SIG-M5 treated with dmso at 0.1 percent for 504 hours (cell line): ENCODE results near the gene RASA2.
A peak's percentile ranks its signal among the peaks of the same experiment; 100 is the strongest.
"Not testable (repeated sequence)": the region's sequence is repeated elsewhere in the genome, so short reads cannot be mapped to it uniquely, and the experiment has no call there.

Source experiments
- DNase-seq: peaks from one replicate; lab custom pipeline; 2025; ENCODE audit not compliant: unreplicated experiment; lab: John Stamatoyannopoulos, UW

Gene RASA2

GRCh38 chr3:141570068-141570467, 83.2 kb downstream of the RASA2 start:
- DNase-seq: no peak

GRCh38 chr3:141575879-141576743, 89.3 kb downstream of the RASA2 start:
- DNase-seq: peak; percentile 51

GRCh38 chr3:141576744-141577052, 89.9 kb downstream of the RASA2 start:
- DNase-seq: no peak

GRCh38 chr3:141578202-141578973, 91.6 kb downstream of the RASA2 start:
- no peak for DNase-seq

GRCh38 chr3:141594357-141594756, 107.5 kb downstream of the RASA2 start:
- no peak for DNase-seq

GRCh38 chr3:141597931-141598330, 111.1 kb downstream of the RASA2 start:
- no peak for DNase-seq

- no peak for DNase-seq
Measured at GRCh38 chr3:141600331-141600730, 113.5 kb downstream of the RASA2 start.

GRCh38 chr3:141602706-141603105, 115.9 kb downstream of the RASA2 start:
- DNase-seq: no peak

GRCh38 chr3:141603473-141604035, 116.7 kb downstream of the RASA2 start:
- no peak for DNase-seq

- no peak for DNase-seq
Measured at GRCh38 chr3:141605883-141606282, 119.1 kb downstream of the RASA2 start.

- no peak for DNase-seq
Measured at GRCh38 chr3:141608438-141608837, 121.6 kb downstream of the RASA2 start.

- no peak for DNase-seq
Measured at GRCh38 chr3:141610939-141611338, 124.1 kb downstream of the RASA2 start.

- DNase-seq: no peak
Measured at GRCh38 chr3:141618103-141618910, 131.5 kb downstream of the RASA2 start.

GRCh38 chr3:141618938-141619337, 132.1 kb downstream of the RASA2 start:
- no peak for DNase-seq

- DNase-seq: no peak
Measured at GRCh38 chr3:141619450-141619849, 132.6 kb downstream of the RASA2 start.

GRCh38 chr3:141623691-141624090, 136.9 kb downstream of the RASA2 start:
- no peak for DNase-seq

GRCh38 chr3:141625506-141625905, 138.7 kb downstream of the RASA2 start:
- no peak for DNase-seq

- DNase-seq: not testable (repeated sequence)
Measured at GRCh38 chr3:141628334-141628733, 141.5 kb downstream of the RASA2 start.

GRCh38 chr3:141628868-141629441, 142.1 kb downstream of the RASA2 start:
- not testable (repeated sequence) for DNase-seq

- no peak for DNase-seq
Measured at GRCh38 chr3:141629976-141630375, 143.1 kb downstream of the RASA2 start.
